T-helper 2 cell treated with Interferon-gamma antibody and Interleukin-4, amounts not matched to agents 100 ng/mL and 5 ng/mL, for 36 hours (primary cell): ENCODE results near the gene RPTOR. TPM values are rescaled to one million over a fixed set of nuclear protein-coding genes. Genes with fewer than 3 reads are reported as not detected.

ENCODE experiments used
- intact Hi-C: fragments of 100-400 bp; cut with micrococcal nuclease; formaldehyde crosslinking; loops from one replicate; pipeline ENCODE4 v1.15.1; 2023
- total RNA-seq: library from RNA; stranded (reverse); gene quantifications from 2 replicates; pipeline ENCODE4 v1.2.3, GENCODE V29; 2022

RPTOR gene
- total RNA-seq, 1 donor from 2014 or later = 78.5 TPM

- intact Hi-C loops = no loop called here
Measured at GRCh38 chr17:80552523-80552922, 7.9 kb downstream of the RPTOR start.

- intact Hi-C loops = no loop called here
Measured at GRCh38 chr17:80555266-80555665, 10.6 kb downstream of the RPTOR start.

- intact Hi-C loops = no loop called here
Measured at GRCh38 chr17:80558046-80558445, 13.4 kb downstream of the RPTOR start.

GRCh38 chr17:80559825-80560251, 15.2 kb downstream of the RPTOR start:
- intact Hi-C loops = no loop called here

GRCh38 chr17:80561541-80562114, 17.0 kb downstream of the RPTOR start:
- intact Hi-C loops = no loop called here

GRCh38 chr17:80564545-80564944, 19.9 kb downstream of the RPTOR start:
- intact Hi-C loops = no loop called here

- intact Hi-C loops = no loop called here
Measured at GRCh38 chr17:80565343-80566053, 20.9 kb downstream of the RPTOR start.

- intact Hi-C loops = no loop called here
Measured at GRCh38 chr17:80566054-80566400, 21.4 kb downstream of the RPTOR start.

- intact Hi-C loops = no loop called here
Measured at GRCh38 chr17:80568246-80568645, 23.6 kb downstream of the RPTOR start.

DNA sequence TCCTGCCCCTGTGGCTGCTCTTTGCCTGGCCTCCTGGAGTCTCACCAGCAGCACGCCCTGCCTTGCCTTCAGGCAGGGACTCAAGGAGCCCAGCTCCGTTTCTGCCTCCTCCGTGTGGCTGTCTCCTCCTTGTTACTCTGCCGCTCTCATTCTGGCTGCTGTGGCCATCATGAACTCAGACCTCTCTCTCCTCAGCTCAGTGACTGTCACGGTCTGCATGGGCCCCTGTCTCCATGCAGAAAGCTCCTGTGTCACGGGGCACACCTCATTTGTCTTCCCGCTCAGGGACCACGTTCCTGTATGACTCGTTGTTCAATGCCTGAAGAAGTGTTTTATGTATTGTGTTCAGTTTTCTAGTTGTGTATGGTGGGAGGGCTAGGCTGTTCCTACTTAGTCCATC, 25.3 kb downstream of the RPTOR start:
- intact Hi-C loops = loop anchor here (10.0 kb wide), 3 partner anchors 115 to 325 kb away; no protein-coding TSS in a partner anchor

- intact Hi-C loops = loop anchor here (10.0 kb wide), 3 partner anchors 119 to 321 kb away; no protein-coding TSS in a partner anchor
Measured at GRCh38 chr17:80573701-80574100, 29.1 kb downstream of the RPTOR start.

- intact Hi-C loops = loop anchor here (10.0 kb wide), 3 partner anchors 120 to 320 kb away; no protein-coding TSS in a partner anchor
Measured at GRCh38 chr17:80574496-80574895, 29.9 kb downstream of the RPTOR start.

GRCh38 chr17:80575057-80575875, 30.6 kb downstream of the RPTOR start:
- intact Hi-C loops = loop anchor here (5.0 to 10.0 kb wide), 4 partner anchors 120 to 407 kb away; no protein-coding TSS in a partner anchor

GRCh38 chr17:80577876-80578570, 33.4 kb downstream of the RPTOR start:
- intact Hi-C loops = loop anchor here (5.0 to 10.0 kb wide), 4 partner anchors 123 to 404 kb away; no protein-coding TSS in a partner anchor

DNA sequence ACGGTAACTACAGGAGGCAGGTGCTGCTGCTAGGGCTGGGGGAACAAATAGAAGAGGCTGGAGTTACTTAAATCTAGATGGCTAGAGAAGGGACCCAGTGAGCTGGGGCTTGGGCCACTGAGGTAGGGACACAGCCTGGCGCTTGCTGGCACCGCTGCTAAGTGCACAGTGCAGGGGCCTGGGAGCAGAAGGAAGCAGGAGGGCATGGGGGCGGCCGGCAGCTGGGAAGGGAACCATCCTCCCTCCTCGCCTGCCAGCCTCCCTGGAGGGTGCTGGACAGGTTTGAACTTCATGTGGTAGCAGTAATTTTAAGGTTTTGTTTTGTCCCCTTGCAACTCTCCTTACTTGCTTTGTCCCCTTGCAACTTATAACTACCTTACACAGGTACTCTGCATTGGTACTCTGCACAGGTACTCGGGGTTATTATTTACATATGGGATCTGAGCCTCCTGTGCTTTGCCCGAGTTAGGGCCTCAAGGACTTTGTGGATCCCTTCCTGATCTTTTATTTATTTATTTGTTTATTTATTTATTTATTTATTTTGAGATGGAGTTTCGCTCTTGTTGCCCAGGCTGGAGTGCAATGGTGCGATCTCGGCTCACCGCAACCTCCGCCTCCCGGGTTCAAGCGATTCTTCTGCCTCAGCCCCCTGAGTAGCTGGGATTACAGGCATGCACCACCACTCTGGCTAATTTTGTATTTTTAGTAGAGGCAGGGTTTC, 34.2 kb downstream of the RPTOR start:
- intact Hi-C loops = loop anchor here (5.0 to 10.0 kb wide), 4 partner anchors 124 to 403 kb away; no protein-coding TSS in a partner anchor

- intact Hi-C loops = no loop called here
Measured at GRCh38 chr17:80582165-80582564, 37.5 kb downstream of the RPTOR start.

DNA sequence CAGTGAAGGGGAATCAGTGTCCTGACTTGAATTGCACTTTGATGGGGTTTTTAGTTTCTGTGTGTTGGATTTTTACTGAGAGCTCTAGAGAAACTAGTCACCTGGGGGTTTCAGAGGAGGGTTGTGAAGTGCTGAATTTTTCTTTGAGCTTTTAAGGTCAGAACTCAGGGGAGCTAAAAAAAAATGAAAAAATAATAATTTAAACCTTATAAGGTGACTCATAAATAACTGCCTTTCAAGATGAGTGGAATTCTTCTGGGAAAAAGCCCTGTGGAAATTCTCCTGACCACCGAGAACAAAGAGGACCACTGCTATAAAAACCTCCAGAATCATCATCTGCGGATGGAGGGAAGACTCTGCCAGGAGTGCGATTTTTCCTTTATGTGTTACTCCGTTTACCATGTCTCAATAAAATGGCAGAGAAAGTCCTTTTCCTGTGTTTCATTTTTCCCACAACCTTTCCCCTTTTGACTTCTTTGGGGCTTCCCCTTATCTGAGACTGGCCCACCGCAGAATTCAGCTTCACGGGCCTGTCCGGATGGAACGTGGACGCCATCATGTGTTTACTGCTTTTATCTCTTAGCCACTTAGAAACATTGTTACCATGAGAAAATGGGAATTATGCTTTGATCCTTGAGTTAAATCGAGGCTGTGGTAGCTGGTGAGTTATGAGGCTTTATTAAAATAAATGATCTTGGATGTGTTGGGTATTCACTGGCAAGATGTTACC, 39.7 kb downstream of the RPTOR start:
- intact Hi-C loops = no loop called here

DNA sequence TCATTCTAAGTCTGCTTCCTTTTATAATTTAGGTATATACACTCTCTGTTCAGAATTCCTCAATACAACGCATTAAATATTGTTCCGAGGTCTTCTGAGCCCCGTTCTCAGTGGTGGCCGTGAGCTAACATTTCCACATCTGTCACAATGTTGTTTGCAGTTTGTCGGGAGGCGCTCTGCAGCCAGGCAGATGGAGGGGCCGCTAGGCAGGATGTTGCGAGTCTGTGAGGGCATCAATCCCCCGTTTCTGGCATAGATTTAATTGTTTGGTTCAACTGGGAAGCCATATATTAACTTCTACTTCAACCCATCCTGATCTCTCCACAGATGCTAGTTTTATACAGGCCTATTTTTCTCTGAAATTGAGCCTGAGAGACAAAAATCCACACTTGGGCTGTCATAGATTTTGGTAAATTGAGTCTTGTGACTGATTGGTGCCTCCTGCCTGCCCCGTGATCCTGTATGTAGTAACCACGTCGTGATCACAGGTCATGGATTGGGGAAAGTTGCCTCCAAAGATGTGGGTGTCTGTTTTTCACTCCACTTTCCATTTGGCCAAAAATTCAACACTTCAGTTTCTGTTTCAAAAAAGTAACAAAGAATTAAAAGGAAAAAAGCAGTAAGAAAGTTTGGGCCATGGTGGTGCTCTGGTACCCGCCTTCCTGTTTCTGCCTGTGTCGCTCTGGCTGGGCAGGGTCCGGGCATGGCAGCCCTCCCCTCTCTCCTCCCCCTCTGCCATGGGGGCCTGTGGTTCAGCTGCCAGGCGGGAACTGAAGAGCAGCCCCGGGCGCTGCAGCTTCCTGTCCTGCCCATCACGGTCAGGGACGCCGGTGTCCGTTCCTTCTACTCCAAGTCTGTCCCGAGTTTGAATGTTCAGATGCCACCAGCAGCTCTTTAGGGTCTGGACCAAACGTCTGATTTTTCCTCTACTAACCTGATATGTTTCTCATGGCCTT, 41.5 kb downstream of the RPTOR start:
- intact Hi-C loops = no loop called here

- intact Hi-C loops = no loop called here
Measured at GRCh38 chr17:80586846-80587228, 42.2 kb downstream of the RPTOR start.
